Renal cortex interstitium (tissue), 11 donors: ENCODE results near the gene AHDC1. TPM values are rescaled to one million over a fixed set of nuclear protein-coding genes. Genes with fewer than 3 reads are reported as not detected.
A peak's percentile ranks its signal among the peaks of the same experiment; 100 is the strongest.
"Not testable (repeated sequence)": the region's sequence is repeated elsewhere in the genome, so short reads cannot be mapped to it uniquely, and the experiment has no call there.

ENCODE experiments used
- DNase-seq, 11 donors: peaks; one replicate each; pipeline ENCODE4 v3.0.0-alpha.2; 2013; ENCODE audit warnings: low read depth in 9 of 11, low spot score in 4 of 11; ENCODE audit errors: extremely low read depth in 1 of 11
- polyA plus RNA-seq, 3 donors: library from polyadenylated mRNA; unstranded; fragments of 120-200 nt; gene quantifications; one replicate each; pipeline ENCODE4 v1.2.1, GENCODE V29; 2013; ENCODE audit not compliant: insufficient read length in 3 of 3

Gene AHDC1
- polyA plus RNA-seq, 3 donors: 34.6 to 50.9 (median 48.8) TPM

- no peak for DNase-seq
These were observed 88.3 kb downstream of the AHDC1 start for GRCh38 chr1:27515626-27516025.

- DNase-seq: no peak
These were observed 90.0 kb downstream of the AHDC1 start for GRCh38 chr1:27513958-27514357.

GRCh38 chr1:27513528-27513927 lies 90.4 kb downstream of the AHDC1 start:
- no peak for DNase-seq

GRCh38 chr1:27509127-27510080 lies 94.5 kb downstream of the AHDC1 start:
- no peak for DNase-seq

GRCh38 chr1:27507960-27508665 lies 95.8 kb downstream of the AHDC1 start:
- DNase-seq: no peak

- DNase-seq: no peak
These were observed 97.2 kb downstream of the AHDC1 start for GRCh38 chr1:27506703-27507102.

GRCh38 chr1:27505420-27505680 lies 98.6 kb downstream of the AHDC1 start:
- no peak for DNase-seq

- DNase-seq: peak in 6 of 11 donors; percentile 77 to 87 (median 80)
These were observed 99.1 kb downstream of the AHDC1 start for GRCh38 chr1:27504588-27505419.

- DNase-seq: no peak
These were observed 99.9 kb downstream of the AHDC1 start for GRCh38 chr1:27503844-27504587.

- no peak for DNase-seq
These were observed 100.9 kb downstream of the AHDC1 start for GRCh38 chr1:27503033-27503432.

- DNase-seq: not testable (repeated sequence)
These were observed 102.8 kb downstream of the AHDC1 start for GRCh38 chr1:27501159-27501558.

GRCh38 chr1:27499142-27499541 lies 104.8 kb downstream of the AHDC1 start:
- no peak for DNase-seq

GRCh38 chr1:27496604-27497155 lies 107.3 kb downstream of the AHDC1 start:
- DNase-seq: peak in 4 of 11 donors; percentile 53 to 85 (median 82)

GRCh38 chr1:27492796-27493195 lies 111.1 kb downstream of the AHDC1 start:
- DNase-seq: no peak

GRCh38 chr1:27491748-27492700 lies 111.9 kb downstream of the AHDC1 start:
- no peak for DNase-seq

- DNase-seq: peak; percentile 95 to 99 (median 98)
These were observed 113.8 kb downstream of the AHDC1 start, which contains the start of gene WASF2 for GRCh38 chr1:27489973-27490741. WASF2 (minus strand) TSS chr1:27490167; CDS start chr1:27428890, 61,277 bp downstream.
